Adrenal gland (tissue), 12 donors: ENCODE data around the gene KCNJ6. TPM values are rescaled to one million over a fixed set of nuclear protein-coding genes. Genes with fewer than 3 reads are reported as not detected.
A peak's percentile ranks its signal among the peaks of the same experiment; 100 is the strongest.

ENCODE experiments used
- DNase-seq, 7 donors: peaks; one replicate each; pipeline ENCODE4 v3.0.0-alpha.2; 2019 to 2020
- H3K27ac ChIP-seq, 5 donors: fragments of 200-600 bp; sonication (generic) in 4 of 5; 1 replicate in 3 of 5; 2 replicates in 2 of 5; pipeline versions ENCODE4 v1.5.1 to v1.8.0; 2016 to 2020; ENCODE audit warnings: mild to moderate bottlenecking in 1 of 5
- H3K27me3 ChIP-seq: fragments of 200-600 bp; 2 replicates; pipeline ENCODE4 v1.8.0; 2021
- H3K36me3 ChIP-seq, 2 donors: fragments of 200-600 bp; replicated peaks in 1 of 2; 1 replicate in 1 of 2; 2 replicates in 1 of 2; pipeline versions ENCODE4 v1.5.1 to v1.8.0; 2018 to 2022
- H3K4me1 ChIP-seq, 2 donors: fragments of 200-600 bp; replicated peaks in 1 of 2; 1 replicate in 1 of 2; 2 replicates in 1 of 2; pipeline versions ENCODE4 v1.5.1 to v1.8.0; 2018 to 2021
- H3K4me3 ChIP-seq, 4 donors: fragments of 200-600 bp; sonication (generic) in 3 of 4; one replicate each; pipeline ENCODE4 v1.5.1; 2016 to 2018
- H3K9me3 ChIP-seq, 3 donors: fragments of 200-600 bp; sonication (generic) in 1 of 3; replicated peaks in 1 of 3; 1 replicate in 2 of 3; 2 replicates in 1 of 3; pipeline versions ENCODE4 v1.5.1 to v1.8.0; 2016 to 2021
- CTCF ChIP-seq, 6 experiments: fragments of 450-650 bp in 4 of 6; fragments of 200-600 bp in 2 of 6; sonication (generic) in 1 of 6; IDR thresholded peaks; 1 replicate in 5 of 6; 2 replicates in 1 of 6; pipeline versions ENCODE4 v1.5.1 to v1.8.0; 2016 to 2021; ENCODE audit warnings: antibody characterized with exemption in 6 of 6, mild to moderate bottlenecking in 2 of 6, moderate library complexity in 1 of 6
- POLR2A ChIP-seq, 2 donors: fragments of 450-650 bp; IDR thresholded peaks; one replicate each; pipeline ENCODE4 v1.6.1; 2017; ENCODE audit warnings: antibody characterized with exemption in 2 of 2, mild to moderate bottlenecking in 2 of 2, moderate library complexity in 1 of 2
- WGBS, 4 donors: extraction: QIAGEN DNeasy Blood & Tissue Kit in 2 of 4; methylation state at CpG; one replicate each; pipeline versions ENCODE4 v1.1.5 to v1.1.7; 2013 to 2017; 5-methylcytosine and 5-hydroxymethylcytosine counted together
- intact Hi-C, 2 donors: fragments of 100-400 bp; cut with DNase I; formaldehyde crosslinking; loops; one replicate each; pipeline versions ENCODE4 v1.14.1 to v1.15.0; 2022 to 2023
- polyA plus RNA-seq, 3 donors: library from polyadenylated mRNA; stranded (reverse); fragments of 200-250 nt in 2 of 3; fragments of 350-450 nt in 1 of 3; fragmentation: Illumina TruSeq in 1 of 3; extraction: RNeasy Lipid Tissue Mini Kit (QIAGEN cat#74804) in 1 of 3; gene quantifications; one replicate each; pipeline ENCODE4 v1.2.3, GENCODE V29; 2013 to 2014
- total RNA-seq, 9 donors: library from RNA; depleted of rRNA in 4 of 9; stranded (reverse); fragments of >200 nt in 4 of 9; fragments of 120-200 nt in 1 of 9; fragmentation: NEBNext Ultra II Directional in 1 of 9; extraction: Animal tissue kit (Norgen Biotek cat#: 25700) in 1 of 9; gene quantifications; one replicate each; pipeline versions ENCODE4 v1.1.0 to v1.2.4, GENCODE V29; 2013 to 2023
- donor health status: healthy with polysubstance abuse.
- donor health status: Bipolar disorder and iron deficiency.
- donor health status: DM: yes; HTN: yes; CAD: no.
- donor health status: DM: no; HTN: no; CAD: no.
- donor health status: DM: no; HTN: no; CAD: no.
- donor health status: DM: yes; HTN: yes; CAD: no.

KCNJ6 gene
- total and polyA plus RNA-seq, 12 donors: 0.03 to 0.60 (median 0.07) TPM; not detected in 4

- Histone ChIP-seq H3K27ac (peak overlapping the region; percentile 89 to 97 (median 95)), H3K4me1 (peaks cover 4 to 18% of the 10 kb centered on the region in 2 donors), H3K27me3 (no peaks in the 10 kb centered on the region), H3K4me3 (peak overlapping the region in 1 of 4 donors; percentile 73), H3K9me3 (no peaks in the 10 kb centered on the region), H3K36me3 (no peaks in the 10 kb centered on the region)
- peak; percentile 46 to 69 (median 60) for DNase-seq
- TF ChIP-seq CTCF (IDR thresholded peaks at IDR 0.05) (no peak), POLR2A (IDR thresholded peaks at IDR 0.05) (no peak)
- WGBS, 4 donors: 54 to 62% (median 57%) methylated on average over 12 of the region's 12 CpGs
- intact Hi-C loops: no loop called here
Observed at GRCh38 chr21:37564924-37565529, 351.2 kb downstream of the KCNJ6 start.

GRCh38 chr21:37564341-37564923 lies 351.8 kb downstream of the KCNJ6 start:
- Histone ChIP-seq H3K4me3 (peak overlapping the region in 2 of 4 donors; percentile 73 to 83), H3K27me3 (no peaks in the 10 kb centered on the region), H3K9me3 (no peaks in the 10 kb centered on the region), H3K27ac (peak overlapping the region; percentile 89 to 97 (median 95)), H3K36me3 (no peaks in the 10 kb centered on the region), H3K4me1 (peaks cover 4 to 18% of the 10 kb centered on the region in 2 donors)
- intact Hi-C loops: no loop called here
- peak; percentile 90 to 98 (median 97) for DNase-seq
- WGBS, 4 donors: 7 to 21% (median 15%) methylated on average over 8 to 14 of the region's 14 CpGs
- peak in 1 of 2 donors; percentile 39 for TF ChIP-seq POLR2A (IDR thresholded peaks at IDR 0.05)
- no peak for TF ChIP-seq CTCF (IDR thresholded peaks at IDR 0.05)

- intact Hi-C loops: no loop called here
- Histone ChIP-seq H3K4me1 (peaks cover 4 to 18% of the 10 kb centered on the region in 2 donors), H3K27ac (peak overlapping the region; percentile 89 to 97 (median 95)), H3K36me3 (no peaks in the 10 kb centered on the region), H3K4me3 (peak overlapping the region; percentile 46 to 83 (median 76)), H3K9me3 (no peaks in the 10 kb centered on the region), H3K27me3 (no peaks in the 10 kb centered on the region)
- DNase-seq: peak; percentile 93 to 97 (median 96)
- TF ChIP-seq POLR2A (IDR thresholded peaks at IDR 0.05): peak; percentile 70 to 91
- TF ChIP-seq CTCF (IDR thresholded peaks at IDR 0.05): peak in 5 of 6 experiments; percentile 34 to 45 (median 39)
- WGBS, 4 donors: 0 to 2% (median 1%) methylated on average over 5 to 67 of the region's 67 CpGs
Observed at GRCh38 chr21:37563641-37564340, 352.5 kb downstream of the KCNJ6 start.

DNA sequence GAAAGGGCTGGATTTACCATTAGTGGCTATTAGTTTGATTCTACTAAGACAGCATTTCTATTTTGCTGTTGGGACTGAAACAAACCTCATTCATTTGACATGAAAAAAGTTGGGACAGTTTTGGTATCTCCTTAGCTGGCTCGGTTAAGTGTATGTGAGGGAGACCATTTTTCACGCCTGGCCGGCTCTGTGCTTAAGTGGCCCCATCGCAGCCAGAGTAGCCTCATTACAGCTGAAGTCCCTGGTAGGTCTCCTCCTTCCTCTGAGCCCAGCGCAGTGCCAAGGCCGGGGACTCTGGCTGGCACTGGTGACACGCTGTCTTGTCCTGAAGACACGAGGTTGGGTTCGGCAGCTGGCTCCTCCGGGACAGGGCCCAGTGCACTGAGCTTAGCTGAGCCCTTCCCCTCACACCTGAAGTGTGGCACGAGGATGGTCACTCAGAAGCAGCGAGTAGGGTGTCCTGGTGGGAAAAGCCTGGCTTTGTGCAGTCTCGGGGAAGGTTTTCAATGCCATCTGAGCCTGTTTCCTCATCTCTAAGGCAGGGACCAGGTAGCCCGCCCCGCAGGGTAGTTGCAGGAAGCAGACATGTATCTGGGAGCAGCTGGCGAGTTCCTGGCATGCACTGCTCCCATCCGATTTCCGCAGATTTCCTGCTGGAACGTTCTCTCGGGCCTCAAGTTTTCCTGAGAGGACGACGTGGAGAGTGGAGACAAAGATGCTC lies 353.2 kb downstream of the KCNJ6 start:
- Histone ChIP-seq H3K4me1 (peaks cover 4 to 18% of the 10 kb centered on the region in 2 donors), H3K36me3 (no peaks in the 10 kb centered on the region), H3K27me3 (no peaks in the 10 kb centered on the region), H3K4me3 (peak overlapping the region; percentile 46 to 83 (median 76)), H3K27ac (peak overlapping the region; percentile 89 to 97 (median 95)), H3K9me3 (no peaks in the 10 kb centered on the region)
- TF ChIP-seq POLR2A (IDR thresholded peaks at IDR 0.05) (no peak), CTCF (IDR thresholded peaks at IDR 0.05) (no peak)
- 48 to 57% (median 54%) methylated on average over 17 to 22 of the region's 22 CpGs for WGBS, 4 donors
- DNase-seq: peak; percentile 34 to 69 (median 55)
- intact Hi-C loops: no loop called here
